ENCODE measurements around the gene LSS. TPM values are rescaled to one million over a fixed set of nuclear protein-coding genes. Genes with fewer than 3 reads are reported as not detected.

LSS gene
- total and polyA plus RNA-seq, 2 of the 8 experiments (the other 6 are each of a cell fraction or from before 2014, with no cell fraction given), result 96.1 to 123 TPM

DNA sequence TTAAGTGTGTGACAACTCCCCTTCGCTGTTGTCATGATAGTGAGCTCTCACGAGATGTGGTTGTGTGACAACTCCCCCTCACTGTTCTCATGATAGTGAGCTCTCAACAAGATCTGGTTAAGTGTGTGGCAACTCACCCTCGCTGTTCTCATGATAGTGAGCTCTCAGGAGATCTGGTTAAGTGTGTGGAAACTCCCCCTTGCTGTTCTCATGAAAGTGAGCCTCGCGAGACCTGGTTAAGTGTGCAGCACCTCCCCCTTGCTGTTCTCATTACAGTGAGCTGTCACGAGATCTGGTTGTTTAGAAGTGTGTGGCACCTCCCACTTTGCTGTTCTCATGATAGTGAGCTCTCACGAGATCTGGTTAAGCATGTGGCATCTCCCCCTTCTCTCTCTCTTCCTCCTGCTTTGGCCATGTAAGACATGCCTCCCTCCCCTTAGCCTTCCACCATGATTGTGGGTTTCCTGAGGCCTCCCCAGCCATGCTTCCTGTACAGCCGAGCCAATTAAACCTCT, 25.1 kb upstream of the LSS start:
- Histone ChIP-seq H3K23me2 (ENCODE audit: low read depth, low read length) (no peaks in the 10 kb centered on the region), H3K56ac (replicated peaks; ENCODE audit: insufficient read length, low read depth, low read length) (no peak overlapping the region), H3K27ac (ENCODE audit: low read depth, low read length) (no peak overlapping the region), H2BK15ac (ENCODE audit: low read length) (no peak overlapping the region), H3K4me3 (ENCODE audit: extremely low read depth in 1 of 4, insufficient read depth in 2 of 4, low read depth in 3 of 4, low read length in 4 of 4) (no peak overlapping the region), H2BK5ac (ENCODE audit: low read depth, low read length) (no peak overlapping the region), H2AFZ (ENCODE audit: low read length) (no peak overlapping the region), H3K79me1 (ENCODE audit: low read depth, low read length) (no peaks in the 10 kb centered on the region), H3K14ac (ENCODE audit: insufficient read length) (no peak overlapping the region), H3K9ac (replicated peaks in 1 of 4; ENCODE audit: extremely low read depth in 1 of 4, low read depth in 3 of 4, low read length in 3 of 4) (no peak overlapping the region), H3K27me3 (replicated peaks in 1 of 4; ENCODE audit: control insufficient read depth in 3 of 4, extremely low read depth in 1 of 4, insufficient read depth in 3 of 4, low read length in 3 of 4) (no peaks in the 10 kb centered on the region), H4K20me1 (replicated peaks in 1 of 2; ENCODE audit: control insufficient read depth in 1 of 2, insufficient read depth in 2 of 2, low read length in 2 of 2) (peaks cover 5 to 9% of the 10 kb centered on the region in 2 experiments), H3K4me1 (replicated peaks in 1 of 4; ENCODE audit: control insufficient read depth in 3 of 4, insufficient read depth in 4 of 4, low read length in 3 of 4) (no peaks in the 10 kb centered on the region), H2BK12ac (ENCODE audit: low read depth, low read length) (no peak overlapping the region), H3K4ac (replicated peaks; ENCODE audit: insufficient read length, low read depth, low read length) (no peak overlapping the region), H4K91ac (replicated peaks; ENCODE audit: insufficient read length, low read length) (no peak overlapping the region), H3K23ac (ENCODE audit: insufficient read length) (no peak overlapping the region), H3K79me2 (ENCODE audit: control insufficient read depth in 1 of 2, insufficient read depth in 2 of 2, low read length in 2 of 2) (no peaks in the 10 kb centered on the region), H3K36me3 (ENCODE audit: control insufficient read depth in 2 of 4, insufficient read depth in 4 of 4, low read length in 3 of 4) (peaks cover 19 to 94% (median 60%) of the 10 kb centered on the region in 4 experiments), H3K4me2 (ENCODE audit: insufficient read depth in 1 of 2, low read depth in 2 of 2, low read length in 2 of 2) (no peak overlapping the region), H4K5ac (ENCODE audit: insufficient read length, low read depth, low read length) (no peak overlapping the region), H2AK5ac (ENCODE audit: low read depth, low read length) (no peak overlapping the region), H3K9me3 (ENCODE audit: insufficient read depth in 2 of 2, low read depth in 1 of 2, low read length in 1 of 2) (no peaks in the 10 kb centered on the region), H2BK120ac (replicated peaks; ENCODE audit: low read depth, low read length) (no peak overlapping the region), H3K18ac (ENCODE audit: extremely low read depth, low read length) (no peak overlapping the region), H2BK20ac (ENCODE audit: low read length) (no peak overlapping the region), H4K8ac (ENCODE audit: extremely low read depth, insufficient read depth, low read length) (no peak overlapping the region)
- FAIRE-seq (no peak), DNase-seq (ENCODE audit: low read depth in 1 of 2, low spot score in 2 of 2) (no peak)
- ChIA-PET POLR2A (ENCODE audit: partially characterized antibody) (interaction anchor here (1.0 to 1.7 kb wide), 4 partner anchors 10 to 27 kb away, joined by 3 to 9 read pairs (median 4); no protein-coding TSS in a partner anchor), CTCF (ENCODE audit: partially characterized antibody) (interaction anchor here (0.9 to 2.0 kb wide), 6 partner anchors 23 to 107 kb away, joined by 3 to 5 read pairs (median 3); no protein-coding TSS in a partner anchor)
- TF ChIP-seq, protein P1, sequence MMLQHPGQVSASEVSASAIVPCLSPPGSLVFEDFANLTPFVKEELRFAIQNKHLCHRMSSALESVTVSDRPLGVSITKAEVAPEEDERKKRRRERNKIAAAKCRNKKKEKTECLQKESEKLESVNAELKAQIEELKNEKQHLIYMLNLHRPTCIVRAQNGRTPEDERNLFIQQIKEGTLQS (IDR thresholded peaks at IDR 0.05; ENCODE audit: insufficient read depth, low read depth, low read length), result no peak
- TF ChIP-seq POLR2AphosphoS5 (IDR thresholded peaks at IDR 0.05; ENCODE audit: low read depth, low read length), result 0 out of 2 replicates have a peak, but pooled peaks have one; percentile 21
- WGBS, 2 experiments (ENCODE audit: extremely low coverage in 1 of 2, insufficient coverage in 1 of 2, insufficient read length in 1 of 2, insufficient replicate concordance in 2 of 2, low coverage in 1 of 2, low lambda C conversion rate in 2 of 2, missing lambda C conversion rate in 1 of 2), result 93% methylated on average over 8 of the region's 8 CpGs; no CpG with 5 or more reads in 1 of the 2 experiments

Measured in H1 (cell line).